Ovary (tissue), 9 donors: ENCODE data around the gene HEATR5A. TPM values are rescaled to one million over a fixed set of nuclear protein-coding genes. Genes with fewer than 3 reads are reported as not detected.
"Not testable (repeated sequence)": the region's sequence is repeated elsewhere in the genome, so short reads cannot be mapped to it uniquely, and the experiment has no call there.

Experiments used
- DNase-seq, 5 donors: peaks; one replicate each; pipeline ENCODE4 v3.0.0-alpha.2; 2019 to 2020
- H3K27ac ChIP-seq, 2 donors: fragments of 200-600 bp; one replicate each; pipeline versions ENCODE4 v1.5.1 to v1.8.0; 2019 to 2022
- H3K27me3 ChIP-seq: fragments of 200-600 bp; one replicate; pipeline ENCODE4 v1.8.0; 2022
- H3K36me3 ChIP-seq: fragments of 200-600 bp; sonication (generic); one replicate; pipeline ENCODE4 v1.5.1; 2019
- H3K4me1 ChIP-seq: one replicate; pipeline ENCODE4 v1.8.1; 2013; ENCODE audit warnings: mild to moderate bottlenecking, moderate library complexity; ENCODE audit not compliant: insufficient read depth
- H3K4me3 ChIP-seq: fragments of 200-600 bp; sonication (generic); one replicate; pipeline ENCODE4 v1.5.1; 2017
- H3K9me3 ChIP-seq, 2 donors: fragments of 200-600 bp in 1 of 2; sonication (generic) in 1 of 2; one replicate each; pipeline versions ENCODE4 v1.5.1 to v1.8.1; 2013 to 2019; ENCODE audit warnings: mild to moderate bottlenecking in 1 of 2, moderate library complexity in 1 of 2
- CTCF ChIP-seq, 3 donors: fragments of 450-650 bp in 2 of 3; fragments of 200-600 bp in 1 of 3; IDR thresholded peaks; one replicate each; pipeline versions ENCODE4 v1.5.1 to v1.8.0; 2016 to 2022; ENCODE audit warnings: antibody characterized with exemption in 3 of 3, mild to moderate bottlenecking in 1 of 3
- EP300 ChIP-seq: sonication (generic); formaldehyde crosslinking; IDR thresholded peaks from one replicate; pipeline ENCODE4 v1.6.1; 2017; ENCODE audit warnings: antibody characterized with exemption
- POLR2A ChIP-seq: fragments of 450-650 bp; IDR thresholded peaks from one replicate; pipeline ENCODE4 v1.6.1; 2017; ENCODE audit warnings: antibody characterized with exemption, mild to moderate bottlenecking, moderate library complexity
- WGBS, 3 donors: extraction: QIAGEN DNeasy Blood & Tissue Kit in 1 of 3; methylation state at CpG; one replicate each; pipeline versions ENCODE4 v1.1.5 to v1.1.7; 2013 to 2017; 5-methylcytosine and 5-hydroxymethylcytosine counted together
- intact Hi-C, 4 donors: fragments of 100-400 bp; cut with DNase I; formaldehyde crosslinking; loops; one replicate each; pipeline versions ENCODE4 v1.11.0 to v1.15.1; 2022 to 2023
- polyA plus RNA-seq, 2 donors: library from polyadenylated mRNA; stranded (reverse); fragments of 200-250 nt in 1 of 2; fragments of 350-450 nt in 1 of 2; fragmentation: Illumina TruSeq in 1 of 2; extraction: RNeasy Lipid Tissue Mini Kit (QIAGEN cat#74804) in 1 of 2; gene quantifications; one replicate each; pipeline ENCODE4 v1.2.3, GENCODE V29; 2013 to 2014
- total RNA-seq, 7 donors: library from RNA; depleted of rRNA in 2 of 7; stranded (reverse); fragments of >200 nt in 2 of 7; fragmentation: NEBNext Ultra II Directional in 3 of 7; extraction: Animal tissue kit (Norgen Biotek cat#: 25700) in 3 of 7; gene quantifications; one replicate each; pipeline versions ENCODE4 v1.1.0 to v1.2.4, GENCODE V29; 2016 to 2023
- donor health status: DM: no; HTN: no; CAD: no; lungs with moderate emphysema.
- donor health status: DM: no; HTN: no; CAD: no.
- donor health status: Bipolar disorder and iron deficiency.
- donor health status: DM: yes; HTN: yes; CAD: no.
- donor health status: DM: no; HTN: no; CAD: no.
- donor health status: DM: yes; HTN: yes; CAD: no.

The HEATR5A gene
- total and polyA plus RNA-seq, 9 donors, result 6.2 to 32.9 (median 22.4) TPM

- Histone ChIP-seq H3K9me3 (no peaks in the 10 kb centered on the region), H3K4me3 (no peak overlapping the region), H3K27ac (no peak overlapping the region), H3K36me3 (no peaks in the 10 kb centered on the region), H3K4me1 (no peaks in the 10 kb centered on the region), H3K27me3 (no peaks in the 10 kb centered on the region)
- no peak for TF ChIP-seq CTCF (IDR thresholded peaks at IDR 0.05)
- TF ChIP-seq POLR2A, result no peak
- no peak for TF ChIP-seq EP300
- no peak for DNase-seq
- 87 to 95% (median 94%) methylated on average over 1 of the region's 1 CpG for whole genome bisulfite sequencing, 3 donors
- intact Hi-C loops, result no loop called here
Observed at GRCh38 chr14:31257244-31257553, 163.2 kb downstream of the HEATR5A start.

GRCh38 chr14:31256534-31257243, 163.7 kb downstream of the HEATR5A start:
- Histone ChIP-seq H3K4me3 (no peak overlapping the region), H3K27me3 (no peaks in the 10 kb centered on the region), H3K4me1 (no peaks in the 10 kb centered on the region), H3K9me3 (no peaks in the 10 kb centered on the region), H3K27ac (no peak overlapping the region), H3K36me3 (no peaks in the 10 kb centered on the region)
- WGBS, 3 donors, result 91 to 94% (median 94%) methylated on average over 5 of the region's 5 CpGs
- intact Hi-C loops, result no loop called here
- TF ChIP-seq CTCF (IDR thresholded peaks at IDR 0.05), result no peak
- no peak for TF ChIP-seq POLR2A
- TF ChIP-seq EP300, result no peak
- DNase-seq, result no peak

- H3K27me3 ChIP-seq, H3K27ac ChIP-seq, H3K4me1 ChIP-seq, DNase-seq, H3K9me3 ChIP-seq, intact Hi-C loops, H3K4me3 ChIP-seq, H3K36me3 ChIP-seq: not testable (repeated sequence)
- 93 to 97% (median 94%) methylated on average over 4 of the region's 4 CpGs for WGBS, 3 donors
Observed at GRCh38 chr14:31255918-31256317, 164.4 kb downstream of the HEATR5A start.

- intact Hi-C loops, result no loop called here
- H3K4me3 ChIP-seq, result no peak overlapping the region
- TF ChIP-seq POLR2A, result no peak
- TF ChIP-seq EP300, result no peak
- no peak for TF ChIP-seq CTCF (IDR thresholded peaks at IDR 0.05)
- no peaks in the 10 kb centered on the region for H3K9me3 ChIP-seq
- no peaks in the 10 kb centered on the region for H3K36me3 ChIP-seq
- no peaks in the 10 kb centered on the region for H3K4me1 ChIP-seq
- no peaks in the 10 kb centered on the region for H3K27me3 ChIP-seq
- 93 to 95% (median 94%) methylated on average over 2 of the region's 2 CpGs for WGBS, 3 donors
- no peak overlapping the region for H3K27ac ChIP-seq
- DNase-seq, result no peak
Observed at GRCh38 chr14:31255286-31255685, 165.1 kb downstream of the HEATR5A start.

- Histone ChIP-seq H3K27ac (no peak overlapping the region), H3K4me3 (no peak overlapping the region), H3K27me3 (no peaks in the 10 kb centered on the region), H3K4me1 (no peaks in the 10 kb centered on the region), H3K36me3 (no peaks in the 10 kb centered on the region), H3K9me3 (no peaks in the 10 kb centered on the region)
- 93 to 95% (median 94%) methylated on average over 9 of the region's 9 CpGs for WGBS, 3 donors
- intact Hi-C loops, result no loop called here
- TF ChIP-seq CTCF (IDR thresholded peaks at IDR 0.05) (no peak), POLR2A (no peak), EP300 (no peak)
- no peak for DNase-seq
Observed at GRCh38 chr14:31253746-31254471, 166.4 kb downstream of the HEATR5A start.
